HG03442 (cell line): ENCODE data around the gene ADRA2A.
A peak's percentile ranks its signal among the peaks of the same experiment; 100 is the strongest.

ENCODE experiments used
- ATAC-seq: cut with Tn5 transposase; IDR thresholded peaks from one replicate; pipeline ENCODE4 v1.9.1; 2021; ENCODE audit warnings: mild to moderate bottlenecking, moderate library complexity; ENCODE audit not compliant: unreplicated experiment

ADRA2A gene

GRCh38 chr10:111076682-111077478, at the start of gene ADRA2A:
TSS of gene ADRA2A (plus strand) at chr10:111077029. CDS start at chr10:111077997, 968 bp downstream.
- no peak for ATAC-seq

- ATAC-seq = peak; percentile 74
Observed at GRCh38 chr10:111030042-111030750, 46.6 kb upstream of the ADRA2A start.

- no peak for ATAC-seq
Observed at GRCh38 chr10:111034598-111035310, 42.1 kb upstream of the ADRA2A start.

GRCh38 chr10:111035542-111035941, 41.3 kb upstream of the ADRA2A start:
- no peak for ATAC-seq

GRCh38 chr10:111037858-111038257, 39.0 kb upstream of the ADRA2A start:
- ATAC-seq = no peak

GRCh38 chr10:111039522-111039921, 37.3 kb upstream of the ADRA2A start:
- no peak for ATAC-seq

GRCh38 chr10:111057006-111057405, 19.8 kb upstream of the ADRA2A start:
- no peak for ATAC-seq

GRCh38 chr10:111063471-111063870, 13.4 kb upstream of the ADRA2A start:
- ATAC-seq = no peak

- no peak for ATAC-seq
Observed at GRCh38 chr10:111072232-111072631, 4.6 kb upstream of the ADRA2A start.

- no peak for ATAC-seq
Observed at GRCh38 chr10:111075577-111076185, 1.1 kb upstream of the ADRA2A start.

- peak; percentile 77 for ATAC-seq
Observed at GRCh38 chr10:111076191-111076681, 593 bp upstream of the ADRA2A start.

GRCh38 chr10:111077479-111077784, 603 bp downstream of the ADRA2A start:
- ATAC-seq = no peak

- no peak for ATAC-seq
Observed at GRCh38 chr10:111077785-111078504, 1.1 kb downstream of the ADRA2A start.

- no peak for ATAC-seq
Observed at GRCh38 chr10:111078505-111079185, 1.8 kb downstream of the ADRA2A start.

GRCh38 chr10:111079241-111079760, 2.5 kb downstream of the ADRA2A start:
- no peak for ATAC-seq

GRCh38 chr10:111079781-111080180, 3.0 kb downstream of the ADRA2A start:
- no peak for ATAC-seq

- ATAC-seq = no peak
Observed at GRCh38 chr10:111080224-111080623, 3.4 kb downstream of the ADRA2A start.

GRCh38 chr10:111081595-111081994, 4.8 kb downstream of the ADRA2A start:
- no peak for ATAC-seq

- ATAC-seq = no peak
Observed at GRCh38 chr10:111082102-111082975, 5.5 kb downstream of the ADRA2A start.
